ENCODE measurements around the gene APOM.
A peak's percentile ranks its signal among the peaks of the same experiment; 100 is the strongest.

APOM gene

GRCh38 chr6:31658983-31659648 lies 3.4 kb downstream of the APOM start:
- no peak for DNase-seq
- no peaks in the 10 kb centered on the region for H3K9me3 Mint-ChIP-seq
- peak overlapping the region; percentile 86 for H3K4me3 Mint-ChIP-seq
- peak overlapping the region; percentile 90 for H3K27ac Mint-ChIP-seq
- no peaks in the 10 kb centered on the region for H3K27me3 Mint-ChIP-seq (ENCODE audit: low read depth, poor library complexity)
- H3K4me1 Mint-ChIP-seq: peaks cover 82% of the 10 kb centered on the region
- peaks cover 39% of the 10 kb centered on the region for H3K36me3 Mint-ChIP-seq (ENCODE audit: low read depth)
- no peak for TF ChIP-seq CTCF (IDR thresholded peaks at IDR 0.05)

DNA sequence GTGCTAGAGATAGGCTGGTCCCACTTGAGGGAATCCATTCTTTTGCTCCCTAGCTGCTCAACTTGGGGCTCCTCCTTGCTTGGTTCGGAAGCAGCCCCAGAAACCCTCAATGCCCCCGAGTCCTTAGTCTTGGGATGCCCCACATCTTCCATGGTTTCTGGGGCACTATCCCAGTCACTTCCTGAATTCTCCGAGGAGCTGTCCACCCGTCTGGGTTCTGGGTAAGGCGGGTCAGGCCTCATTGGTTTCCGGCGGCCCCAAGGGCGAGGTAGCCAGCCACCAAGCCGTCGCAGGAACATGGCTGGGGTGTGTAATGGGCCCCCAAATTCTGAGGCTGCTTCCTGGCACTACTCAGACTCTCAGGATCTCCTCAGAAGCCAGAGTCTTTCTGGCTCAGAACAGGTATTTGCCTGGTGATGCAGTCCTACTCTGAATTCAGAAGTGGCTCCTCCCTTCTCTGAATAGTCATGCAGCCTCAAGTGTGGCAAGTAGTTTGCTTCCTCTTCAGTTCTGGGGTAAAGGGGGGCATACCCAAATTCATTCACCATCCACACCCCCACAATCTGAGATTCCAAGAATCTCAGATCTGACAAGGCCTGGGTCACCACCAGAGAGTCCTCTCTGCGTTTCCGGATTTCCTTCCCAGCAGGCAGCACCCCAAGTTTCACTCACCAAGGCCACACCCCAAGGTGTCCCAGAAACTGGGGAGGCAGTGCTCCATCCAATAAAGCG lies 4.1 kb downstream of the APOM start:
- Mint-ChIP-seq H3K4me1 (peaks cover 89% of the 10 kb centered on the region), H3K27ac (peak overlapping the region; percentile 90), H3K36me3 (ENCODE audit: low read depth) (peaks cover 41% of the 10 kb centered on the region), H3K27me3 (ENCODE audit: low read depth, poor library complexity) (peaks cover 2% of the 10 kb centered on the region), H3K4me3 (peak overlapping the region; percentile 86), H3K9me3 (no peaks in the 10 kb centered on the region)
- DNase-seq: no peak
- no peak for TF ChIP-seq CTCF (IDR thresholded peaks at IDR 0.05)

DNA sequence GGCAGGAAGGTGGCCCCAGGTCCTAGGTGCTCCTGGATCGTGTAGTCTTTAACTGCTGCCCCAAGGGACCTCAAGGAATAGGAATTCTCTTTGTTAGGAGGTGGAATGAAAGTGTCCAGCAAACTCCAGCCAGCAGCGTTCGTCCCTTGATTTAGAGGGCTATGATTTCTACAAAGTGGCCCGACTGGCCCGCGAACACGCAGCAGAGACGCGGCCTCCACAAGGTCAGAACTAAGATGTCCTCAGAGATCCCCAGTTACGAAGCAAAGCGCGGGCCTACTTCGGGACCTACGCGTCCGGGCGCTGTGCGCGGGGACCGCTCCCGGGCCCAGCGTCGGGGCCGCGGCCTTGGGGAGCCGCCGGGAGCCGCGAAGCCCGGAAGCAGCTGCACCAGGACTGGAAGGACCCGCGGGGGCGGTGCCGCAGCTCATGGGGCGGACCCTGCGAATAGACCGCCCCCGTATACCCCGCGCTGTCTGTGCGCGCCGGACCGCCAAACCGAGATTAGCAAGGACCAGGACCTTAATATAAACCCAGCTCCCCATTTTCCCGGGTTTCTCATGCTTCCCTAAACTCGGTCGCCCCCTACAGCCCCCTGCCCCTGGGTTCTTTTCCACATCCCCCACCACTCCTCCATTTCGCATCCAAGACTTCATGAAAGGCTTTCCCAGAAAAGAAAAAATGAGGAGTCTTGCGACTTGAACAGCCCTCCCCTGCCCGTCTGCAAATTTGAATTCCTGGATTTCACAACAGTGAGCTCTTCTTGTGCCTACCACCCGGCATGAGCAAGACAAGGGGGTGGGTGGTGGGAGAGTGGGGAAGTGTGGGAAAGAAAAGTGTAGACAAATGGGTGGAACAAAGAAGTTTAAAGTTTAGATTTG lies 4.9 kb downstream of the APOM start, which contains the start of gene C6orf47:
TSS of gene C6orf47 (minus strand) at position 398 of the 881 bp plus-strand sequence. CDS start 831 bp downstream, outside the sequence.
- no peak for TF ChIP-seq CTCF (IDR thresholded peaks at IDR 0.05)
- Mint-ChIP-seq H3K27me3 (ENCODE audit: low read depth, poor library complexity) (peaks cover 4% of the 10 kb centered on the region), H3K9me3 (no peaks in the 10 kb centered on the region), H3K36me3 (ENCODE audit: low read depth) (peaks cover 38% of the 10 kb centered on the region), H3K4me1 (peaks cover 87% of the 10 kb centered on the region), H3K27ac (peak within 1 kb of the TSS; percentile 90), H3K4me3 (peak within 1 kb of the TSS; percentile 86)
- peak; percentile 87 for DNase-seq

DNA sequence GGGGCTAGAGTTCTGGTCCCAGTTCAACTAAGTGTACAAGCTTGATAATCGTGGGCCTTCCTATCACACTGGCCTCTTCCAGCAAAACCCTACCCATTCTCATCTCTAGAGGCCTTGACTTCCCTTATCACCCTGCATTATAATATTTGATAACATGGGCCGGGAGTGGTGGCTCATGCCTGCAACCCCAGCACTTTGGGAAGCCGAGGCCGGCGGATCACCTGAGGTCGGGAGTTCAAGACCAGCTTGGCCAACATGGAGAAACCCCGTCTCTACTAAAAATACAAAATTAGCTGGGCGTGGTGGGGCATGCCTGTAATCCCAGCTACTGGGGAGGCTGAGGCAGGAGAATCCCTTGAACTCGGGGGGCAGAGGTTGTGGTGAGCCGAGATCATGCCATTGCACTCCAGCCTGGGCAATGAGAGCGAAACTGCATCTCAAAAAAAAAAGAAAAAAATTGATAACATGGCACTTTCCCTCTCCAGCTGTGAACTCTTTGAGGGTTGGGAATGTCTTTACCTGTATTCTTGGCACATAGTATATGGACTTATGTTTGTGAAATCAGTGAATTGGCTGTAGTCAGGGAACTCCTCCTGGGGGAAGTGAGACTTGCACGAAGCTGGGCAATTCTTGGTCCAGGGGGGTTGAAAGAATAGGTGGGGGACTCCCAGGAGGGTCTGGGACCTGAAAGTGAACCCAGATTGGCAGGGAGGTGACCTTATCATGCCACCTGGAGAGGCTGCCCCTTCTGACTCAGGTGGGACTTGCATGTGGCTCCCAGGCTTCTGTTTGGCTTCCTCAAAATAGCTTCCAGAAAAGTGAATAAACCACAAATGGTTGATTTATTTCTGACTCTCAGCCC lies 5.8 kb downstream of the APOM start:
- H3K4me1 Mint-ChIP-seq: peaks cover 86% of the 10 kb centered on the region
- no peak for DNase-seq
- H3K27ac Mint-ChIP-seq: peak overlapping the region; percentile 86
- H3K27me3 Mint-ChIP-seq (ENCODE audit: low read depth, poor library complexity): peaks cover 6% of the 10 kb centered on the region
- no peak for TF ChIP-seq CTCF (IDR thresholded peaks at IDR 0.05)
- no peaks in the 10 kb centered on the region for H3K9me3 Mint-ChIP-seq
- H3K36me3 Mint-ChIP-seq (ENCODE audit: low read depth): peaks cover 36% of the 10 kb centered on the region
- H3K4me3 Mint-ChIP-seq: peak overlapping the region; percentile 86

GRCh38 chr6:31662124-31662723 lies 6.5 kb downstream of the APOM start:
- no peak for TF ChIP-seq CTCF (IDR thresholded peaks at IDR 0.05)
- Mint-ChIP-seq H3K27me3 (ENCODE audit: low read depth, poor library complexity) (peaks cover 8% of the 10 kb centered on the region), H3K4me1 (peaks cover 86% of the 10 kb centered on the region), H3K27ac (peak overlapping the region; percentile 39), H3K36me3 (ENCODE audit: low read depth) (peaks cover 35% of the 10 kb centered on the region), H3K9me3 (no peaks in the 10 kb centered on the region), H3K4me3 (peak overlapping the region; percentile 86)
- DNase-seq: no peak

All from nephron progenitor cell (in vitro differentiated cells).